Activated CD8-positive, alpha-beta T cell treated with anti-CD3 and anti-CD28 coated beads for 36 hours (primary cell): ENCODE measurements around the gene KLF1. TPM values are rescaled to one million over a fixed set of nuclear protein-coding genes. Genes with fewer than 3 reads are reported as not detected.
"Not testable (repeated sequence)": the region's sequence is repeated elsewhere in the genome, so short reads cannot be mapped to it uniquely, and the experiment has no call there.

Experiments
- ATAC-seq: fragments of 200-7000 bp; cut with Tn5 transposase; one replicate; pipeline ENCODE4 v1.10.0; 2021; ENCODE audit warnings: mild to moderate bottlenecking, moderate library complexity
- CTCF ChIA-PET: fragments of 350-600 bp; sonication (Branson Sonifier 250); formaldehyde crosslinking; loops from one replicate; lab custom pipeline; 2021; ENCODE audit warnings: antibody characterized with exemption; lab: Charles Lee
- POLR2A ChIA-PET: fragments of 350-600 bp; sonication (Branson Sonifier 250); formaldehyde crosslinking; loops from one replicate; lab custom pipeline; 2021; ENCODE audit warnings: antibody characterized with exemption; lab: Charles Lee
- DNase-seq: peaks from one replicate; pipeline ENCODE4 v3.0.0-alpha.2; 2020
- H3K27ac Mint-ChIP-seq: one replicate; pipeline ENCODE4 v1.8.0; 2021; ENCODE audit warnings: mild to moderate bottlenecking, mixed read lengths
- H3K27me3 Mint-ChIP-seq: one replicate; pipeline ENCODE4 v1.8.0; 2021; ENCODE audit warnings: mixed read lengths
- H3K36me3 Mint-ChIP-seq: one replicate; pipeline ENCODE4 v1.8.0; 2021; ENCODE audit warnings: low read depth, mixed read lengths
- H3K4me1 Mint-ChIP-seq: one replicate; pipeline ENCODE4 v1.8.0; 2021; ENCODE audit warnings: low read depth, mixed read lengths
- H3K4me3 Mint-ChIP-seq: one replicate; pipeline ENCODE4 v1.8.0; 2021; ENCODE audit warnings: mild to moderate bottlenecking, moderate library complexity, mixed read lengths
- H3K9me3 Mint-ChIP-seq: one replicate; pipeline ENCODE4 v1.8.0; 2021; ENCODE audit warnings: mixed read lengths
- intact Hi-C: fragments of 100-400 bp; cut with micrococcal nuclease; formaldehyde crosslinking; loops from one replicate; pipeline ENCODE4 v1.10.0; 2022
- total RNA-seq, 2 experiments: library from RNA; stranded (reverse); gene quantifications; one replicate each; pipeline ENCODE4 v1.2.3, GENCODE V29; 2021
- TF ChIP-seq, protein P1 (sequence below): fragments of 200-600 bp; IDR thresholded peaks from one replicate; pipeline ENCODE4 v1.8.0; 2022; ENCODE audit warnings: antibody characterized with exemption, mild to moderate bottlenecking

The KLF1 gene
- total RNA-seq, 2 experiments from 2014 or later = 0.32 to 0.38 TPM

- Mint-ChIP-seq H3K27me3 (no peaks in the 10 kb centered on the region), H3K4me3 (peak overlapping the region; percentile 100), H3K36me3 (peaks cover 17% of the 10 kb centered on the region), H3K4me1 (peaks cover 21% of the 10 kb centered on the region), H3K27ac (peak overlapping the region; percentile 95), H3K9me3 (no peaks in the 10 kb centered on the region)
- ATAC-seq (no peak), DNase-seq (peak; percentile 45)
- TF ChIP-seq, protein P1, sequence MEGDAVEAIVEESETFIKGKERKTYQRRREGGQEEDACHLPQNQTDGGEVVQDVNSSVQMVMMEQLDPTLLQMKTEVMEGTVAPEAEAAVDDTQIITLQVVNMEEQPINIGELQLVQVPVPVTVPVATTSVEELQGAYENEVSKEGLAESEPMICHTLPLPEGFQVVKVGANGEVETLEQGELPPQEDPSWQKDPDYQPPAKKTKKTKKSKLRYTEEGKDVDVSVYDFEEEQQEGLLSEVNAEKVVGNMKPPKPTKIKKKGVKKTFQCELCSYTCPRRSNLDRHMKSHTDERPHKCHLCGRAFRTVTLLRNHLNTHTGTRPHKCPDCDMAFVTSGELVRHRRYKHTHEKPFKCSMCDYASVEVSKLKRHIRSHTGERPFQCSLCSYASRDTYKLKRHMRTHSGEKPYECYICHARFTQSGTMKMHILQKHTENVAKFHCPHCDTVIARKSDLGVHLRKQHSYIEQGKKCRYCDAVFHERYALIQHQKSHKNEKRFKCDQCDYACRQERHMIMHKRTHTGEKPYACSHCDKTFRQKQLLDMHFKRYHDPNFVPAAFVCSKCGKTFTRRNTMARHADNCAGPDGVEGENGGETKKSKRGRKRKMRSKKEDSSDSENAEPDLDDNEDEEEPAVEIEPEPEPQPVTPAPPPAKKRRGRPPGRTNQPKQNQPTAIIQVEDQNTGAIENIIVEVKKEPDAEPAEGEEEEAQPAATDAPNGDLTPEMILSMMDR = no peak
- intact Hi-C loops = no loop called here
- ChIA-PET CTCF (interaction anchor here (0.9 to 2.9 kb wide), 6 partner anchors 9 to 74 kb away, joined by 3 to 18 read pairs (median 4); partner anchors contain the start of genes DNASE2 and MAST1), POLR2A (interaction anchor here (0.6 to 3.4 kb wide), 16 partner anchors 8 to 264 kb away, joined by 3 to 19 read pairs (median 4); partner anchors contain the start of genes CALR, DNASE2, FARSA and SYCE2)
Observed at GRCh38 chr19:12891553-12892021, 4.6 kb upstream of the KLF1 start.

DNA sequence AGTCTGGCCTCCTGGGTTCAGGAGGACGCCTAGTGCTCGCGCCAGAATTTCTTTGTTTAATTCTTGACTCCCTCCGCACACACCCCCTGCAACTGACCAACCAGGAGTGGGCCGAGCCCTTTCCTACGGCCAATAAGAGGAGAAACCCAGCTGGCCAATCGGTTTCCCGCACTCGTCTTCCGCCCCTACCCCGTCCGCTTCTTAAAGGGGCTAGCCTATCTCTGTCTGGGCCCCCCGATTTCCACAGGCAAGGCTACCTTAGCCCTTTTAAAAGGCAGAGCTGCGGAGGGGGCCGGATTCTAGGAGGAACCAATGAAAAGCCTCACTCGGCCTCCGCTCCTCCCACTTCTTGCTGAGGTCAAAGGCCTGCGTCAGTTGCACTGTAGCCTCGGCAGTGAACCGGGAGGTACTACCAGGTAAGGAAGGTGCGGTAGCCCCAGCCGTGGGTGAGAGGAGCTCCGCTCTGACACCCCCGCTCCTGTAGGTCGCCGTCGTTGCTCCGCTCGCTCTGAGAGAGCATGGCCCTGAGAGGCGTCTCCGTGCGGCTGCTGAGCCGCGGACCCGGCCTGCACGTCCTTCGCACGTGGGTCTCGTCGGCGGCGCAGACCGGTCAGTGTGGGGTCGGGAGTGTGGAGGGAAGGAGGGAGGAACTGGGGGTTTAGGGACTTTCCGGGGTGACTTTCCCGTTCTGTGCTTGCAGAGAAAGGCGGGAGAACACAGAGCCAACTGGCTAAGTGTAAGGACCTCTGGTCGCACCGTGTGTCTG, 4.0 kb upstream of the KLF1 start, which contains the start of gene GCDH:
Gene GCDH (plus strand): TSS at position 374 of the 766 bp plus-strand sequence. CDS start 145 bp downstream, at position 519.
- DNase-seq (peak; percentile 99), ATAC-seq (peak; percentile 95)
- Mint-ChIP-seq H3K27me3 (no peaks in the 10 kb centered on the region), H3K27ac (peak within 1 kb of the TSS; percentile 95), H3K4me3 (peak within 1 kb of the TSS; percentile 100), H3K4me1 (peaks cover 21% of the 10 kb centered on the region), H3K36me3 (peaks cover 17% of the 10 kb centered on the region), H3K9me3 (no peaks in the 10 kb centered on the region)
- POLR2A ChIA-PET = interaction anchor here (0.6 to 3.4 kb wide), 17 partner anchors 9 to 1373 kb away, joined by 3 to 19 read pairs (median 4); partner anchors contain the start of genes CALR, FARSA and SYCE2
- intact Hi-C loops = no loop called here
- TF ChIP-seq, protein P1 = no peak
- CTCF ChIA-PET = interaction anchor here (0.7 to 2.9 kb wide), 10 partner anchors 8 to 131 kb away, joined by 3 to 18 read pairs (median 4); partner anchors contain the start of genes DNASE2 and MAST1

- ATAC-seq, H3K27me3 Mint-ChIP-seq, H3K9me3 Mint-ChIP-seq, DNase-seq, intact Hi-C loops: not testable (repeated sequence)
- H3K36me3 Mint-ChIP-seq = peaks cover 17% of the 10 kb centered on the region
- ChIA-PET CTCF (interaction anchor here (0.7 to 2.9 kb wide), 11 partner anchors 8 to 130 kb away, joined by 3 to 18 read pairs (median 3); partner anchors contain the start of genes DNASE2 and MAST1), POLR2A (interaction anchor here (0.6 to 3.4 kb wide), 14 partner anchors 9 to 1372 kb away, joined by 3 to 19 read pairs (median 4); partner anchors contain the start of genes CALR and FARSA)
- H3K4me3 Mint-ChIP-seq = peak overlapping the region; percentile 100
- H3K4me1 Mint-ChIP-seq = peaks cover 21% of the 10 kb centered on the region
- peak overlapping the region; percentile 95 for H3K27ac Mint-ChIP-seq
Observed at GRCh38 chr19:12890299-12890786, 3.3 kb upstream of the KLF1 start.

DNA sequence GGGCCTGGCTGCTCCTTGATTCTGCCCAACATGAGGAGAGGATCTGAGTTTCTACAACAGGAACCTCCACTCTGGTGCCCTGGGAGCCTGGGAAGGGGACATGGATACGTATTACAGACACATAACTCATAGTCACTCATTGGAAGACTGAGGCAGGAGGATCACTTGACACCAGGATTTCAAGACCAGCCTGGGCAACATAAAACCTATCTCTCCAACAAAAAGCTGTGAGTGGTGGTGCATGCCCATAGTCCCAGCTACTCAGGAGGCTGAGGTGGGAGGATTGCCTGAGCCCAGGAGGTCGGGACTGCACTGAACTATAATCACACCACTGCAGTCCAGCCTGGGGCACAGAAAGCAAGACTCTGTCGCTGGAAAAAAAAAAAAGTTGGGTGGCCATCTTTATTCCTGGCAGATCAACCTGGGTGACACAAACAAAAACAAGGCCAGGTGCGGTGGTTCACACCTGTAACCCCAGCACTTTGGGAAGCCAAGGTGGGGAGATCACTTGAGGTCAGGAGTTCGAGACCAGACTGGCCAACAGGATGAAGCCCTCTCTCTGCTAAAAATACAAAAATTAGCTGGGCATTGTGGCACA, 1.1 kb upstream of the KLF1 start:
- H3K4me3 Mint-ChIP-seq = no peak overlapping the region
- intact Hi-C loops = loop anchor here (10.0 kb wide), 1 partner anchor 47 kb away; the partner anchor contains the start of genes CALR and FARSA
- TF ChIP-seq, protein P1 = no peak
- ATAC-seq = no peak
- no peak overlapping the region for H3K27ac Mint-ChIP-seq
- ChIA-PET CTCF (interaction anchor here (9.0 kb wide), 1 partner anchor 76 kb away, joined by 67 read pairs; no protein-coding TSS in a partner anchor), POLR2A (interaction anchor here (1.1 kb wide), 1 partner anchor 25 kb away, joined by 5 read pairs; no protein-coding TSS in a partner anchor)
- no peaks in the 10 kb centered on the region for H3K27me3 Mint-ChIP-seq
- DNase-seq = no peak
- peaks cover 3% of the 10 kb centered on the region for H3K36me3 Mint-ChIP-seq
- peaks cover 24% of the 10 kb centered on the region for H3K4me1 Mint-ChIP-seq
- H3K9me3 Mint-ChIP-seq = peaks cover 7% of the 10 kb centered on the region

GRCh38 chr19:12886651-12886968, 391 bp downstream of the KLF1 start:
- ATAC-seq (no peak), DNase-seq (no peak)
- H3K9me3 Mint-ChIP-seq = peaks cover 7% of the 10 kb centered on the region
- peaks cover 3% of the 10 kb centered on the region for H3K36me3 Mint-ChIP-seq
- H3K4me3 Mint-ChIP-seq = peak overlapping the region; percentile 64
- CTCF ChIA-PET = interaction anchor here (0.9 to 9.0 kb wide), 3 partner anchors 9 to 126 kb away, joined by 3 to 67 read pairs (median 7); no protein-coding TSS in a partner anchor
- H3K27me3 Mint-ChIP-seq = no peaks in the 10 kb centered on the region
- POLR2A ChIA-PET = interaction anchor here (0.7 to 2.3 kb wide), 5 partner anchors 33 to 153 kb away, joined by 3 to 7 read pairs (median 3); partner anchors contain the start of gene SYCE2
- no peak overlapping the region for H3K27ac Mint-ChIP-seq
- H3K4me1 Mint-ChIP-seq = peaks cover 18% of the 10 kb centered on the region
- intact Hi-C loops = loop anchor here (10.0 kb wide), 1 partner anchor 48 kb away; the partner anchor contains the start of genes CALR and FARSA
- TF ChIP-seq, protein P1 = no peak
